Ovary (tissue), 3 donors: Measurements from ENCODE around the gene DNTT.

Experiments used
- EP300 ChIP-seq: sonication (generic); formaldehyde crosslinking; IDR thresholded peaks from one replicate; pipeline ENCODE4 v1.6.1; 2017; ENCODE audit warnings: antibody characterized with exemption
- POLR2A ChIP-seq: fragments of 450-650 bp; IDR thresholded peaks from one replicate; pipeline ENCODE4 v1.6.1; 2017; ENCODE audit warnings: antibody characterized with exemption, mild to moderate bottlenecking, moderate library complexity
- TF ChIP-seq, protein P1 (sequence below), 3 donors: fragments of 450-650 bp in 2 of 3; fragments of 200-600 bp in 1 of 3; IDR thresholded peaks; one replicate each; pipeline versions ENCODE4 v1.5.1 to v1.8.0; 2016 to 2022; ENCODE audit warnings: antibody characterized with exemption in 3 of 3, mild to moderate bottlenecking in 1 of 3
- donor health status: DM: no; HTN: no; CAD: no.

DNA sequence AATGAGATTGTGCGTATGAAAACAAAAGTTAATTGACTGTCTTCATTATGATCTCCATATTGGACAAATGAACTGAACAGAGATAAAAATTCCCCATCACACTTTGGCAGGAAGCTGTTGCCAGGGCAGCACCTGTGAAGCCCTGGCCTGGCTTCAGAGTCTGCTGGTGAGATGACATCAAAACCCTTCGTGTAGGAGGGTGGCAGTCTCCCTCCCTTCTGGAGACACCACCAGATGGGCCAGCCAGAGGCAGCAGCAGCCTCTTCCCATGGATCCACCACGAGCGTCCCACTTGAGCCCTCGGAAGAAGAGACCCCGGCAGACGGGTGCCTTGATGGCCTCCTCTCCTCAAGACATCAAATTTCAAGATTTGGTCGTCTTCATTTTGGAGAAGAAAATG is at the start of gene DNTT:
- TF ChIP-seq, protein P1, sequence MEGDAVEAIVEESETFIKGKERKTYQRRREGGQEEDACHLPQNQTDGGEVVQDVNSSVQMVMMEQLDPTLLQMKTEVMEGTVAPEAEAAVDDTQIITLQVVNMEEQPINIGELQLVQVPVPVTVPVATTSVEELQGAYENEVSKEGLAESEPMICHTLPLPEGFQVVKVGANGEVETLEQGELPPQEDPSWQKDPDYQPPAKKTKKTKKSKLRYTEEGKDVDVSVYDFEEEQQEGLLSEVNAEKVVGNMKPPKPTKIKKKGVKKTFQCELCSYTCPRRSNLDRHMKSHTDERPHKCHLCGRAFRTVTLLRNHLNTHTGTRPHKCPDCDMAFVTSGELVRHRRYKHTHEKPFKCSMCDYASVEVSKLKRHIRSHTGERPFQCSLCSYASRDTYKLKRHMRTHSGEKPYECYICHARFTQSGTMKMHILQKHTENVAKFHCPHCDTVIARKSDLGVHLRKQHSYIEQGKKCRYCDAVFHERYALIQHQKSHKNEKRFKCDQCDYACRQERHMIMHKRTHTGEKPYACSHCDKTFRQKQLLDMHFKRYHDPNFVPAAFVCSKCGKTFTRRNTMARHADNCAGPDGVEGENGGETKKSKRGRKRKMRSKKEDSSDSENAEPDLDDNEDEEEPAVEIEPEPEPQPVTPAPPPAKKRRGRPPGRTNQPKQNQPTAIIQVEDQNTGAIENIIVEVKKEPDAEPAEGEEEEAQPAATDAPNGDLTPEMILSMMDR (IDR thresholded peaks at IDR 0.05), result no peak
- TF ChIP-seq POLR2A (no peak), EP300 (no peak)
